Endothelial cell of umbilical vein (primary cell): ENCODE results near the gene SS18L1. TPM values are rescaled to one million over a fixed set of nuclear protein-coding genes. Genes with fewer than 3 reads are reported as not detected.

Experiments
- BruUV-seq: library from RNA; stranded (reverse); fragments of 400-500 nt; replicated peaks from 2 replicates; lab custom pipeline; 2021; lab: Mats Ljungman, UMichigan
- CTCF ChIA-PET: fragments of 300-600, 350-600 bp; sonication (Branson Sonifier 250); formaldehyde crosslinking; loops from one replicate; lab custom pipeline; 2021; ENCODE audit warnings: antibody characterized with exemption, inconsistent platforms; lab: Charles Lee
- POLR2A ChIA-PET: fragments of 300-600, 350-600 bp; sonication (Branson Sonifier 250); formaldehyde crosslinking; loops from one replicate; lab custom pipeline; 2021; ENCODE audit warnings: antibody characterized with exemption, inconsistent platforms; lab: Charles Lee
- DNase-seq: peaks from one replicate; pipeline ENCODE4 v3.0.0-alpha.2; 2011; ENCODE audit warnings: low read depth, low spot score
- FAIRE-seq: peaks from 2 replicates; lab custom pipeline; 2011; peaks lifted over from hg19 to GRCh38; lab: Jason Lieb, UNC
- H2AFZ ChIP-seq: 2 replicates; pipeline ENCODE4 v1.6.0; 2012; ENCODE audit warnings: low read depth, low read length, control low read depth, inconsistent platforms
- H3K27ac ChIP-seq: 2 replicates; pipeline ENCODE4 v1.5.1; 2011; ENCODE audit warnings: low read depth, mild to moderate bottlenecking, control low read depth, low read length, moderate library complexity; ENCODE audit not compliant: insufficient read depth
- H3K27me3 ChIP-seq, 2 experiments: 2 replicates each; pipeline versions ENCODE4 v1.6.0 to v1.6.1; 2011; ENCODE audit warnings: low read length in 2 of 2, mixed read lengths in 1 of 2; ENCODE audit not compliant: control insufficient read depth in 2 of 2, insufficient read depth in 2 of 2
- H3K36me3 ChIP-seq, 2 experiments: 2 replicates in 1 of 2; 3 replicates in 1 of 2; pipeline ENCODE4 v1.5.1; 2011; ENCODE audit warnings: low read length in 2 of 2, mild to moderate bottlenecking in 1 of 2, moderate library complexity in 1 of 2; ENCODE audit not compliant: control insufficient read depth in 2 of 2, insufficient read depth in 2 of 2; ENCODE audit errors: extremely low read depth in 1 of 2
- H3K4me1 ChIP-seq: 3 replicates; pipeline ENCODE4 v1.5.1; 2011; ENCODE audit warnings: mild to moderate bottlenecking, low read length; ENCODE audit not compliant: control insufficient read depth, insufficient read depth; ENCODE audit errors: extremely low read depth
- H3K4me2 ChIP-seq: 2 replicates; pipeline ENCODE4 v1.6.1; 2011; ENCODE audit warnings: low read length, control low read depth, mixed read lengths; ENCODE audit not compliant: insufficient read depth
- H3K4me3 ChIP-seq, 3 experiments: fragments of 200-600 bp in 1 of 3; sonication (generic), shearing (Covaris generic) in 1 of 3; replicated peaks in 1 of 3; 2 replicates each; pipeline ENCODE4 v1.5.1; 2011 to 2016; ENCODE audit warnings: control low read depth in 3 of 3, low read length in 3 of 3, mild to moderate bottlenecking in 2 of 3, inconsistent platforms in 1 of 3, low read depth in 1 of 3, moderate library complexity in 1 of 3; ENCODE audit not compliant: insufficient read depth in 1 of 3
- H3K79me2 ChIP-seq: 2 replicates; pipeline ENCODE4 v1.6.0; 2012; ENCODE audit warnings: low read length, inconsistent platforms; ENCODE audit not compliant: control insufficient read depth, insufficient read depth
- H3K9ac ChIP-seq: replicated peaks from 2 replicates; pipeline ENCODE3; 2011; ENCODE audit warnings: low read length, control low read depth; ENCODE audit not compliant: insufficient read depth; ENCODE audit errors: extremely low read depth
- H3K9me1 ChIP-seq: replicated peaks from 3 replicates; pipeline ENCODE4 v1.6.0; 2011; ENCODE audit warnings: mild to moderate bottlenecking, low read length; ENCODE audit not compliant: control insufficient read depth, insufficient read depth; ENCODE audit errors: extremely low read depth
- H3K9me3 ChIP-seq: replicated peaks from 2 replicates; pipeline ENCODE4 v1.5.1; 2012; ENCODE audit warnings: low read length, inconsistent platforms; ENCODE audit not compliant: control insufficient read depth, insufficient read depth
- H4K20me1 ChIP-seq: replicated peaks from 2 replicates; pipeline ENCODE3; 2011; ENCODE audit warnings: mild to moderate bottlenecking, low read length; ENCODE audit not compliant: control insufficient read depth, insufficient read depth; ENCODE audit errors: extremely low read depth
- CTCF ChIP-seq, 2 donors: IDR thresholded peaks; 1 replicate in 1 of 2; 2 replicates in 1 of 2; pipeline ENCODE4 v1.5.1; 2011; ENCODE audit warnings: low read length in 2 of 2, mild to moderate bottlenecking in 2 of 2, moderate library complexity in 2 of 2, control low read depth in 1 of 2, inconsistent platforms in 1 of 2, low read depth in 1 of 2; ENCODE audit not compliant: insufficient read depth in 1 of 2; ENCODE audit errors: extremely low read depth in 1 of 2
- EZH2 ChIP-seq: IDR thresholded peaks from 2 replicates; pipeline ENCODE4 v1.6.1; 2012; ENCODE audit warnings: borderline replicate concordance, low read depth, mild to moderate bottlenecking, moderate library complexity, low read length, inconsistent platforms; ENCODE audit not compliant: severe bottlenecking
- FOS ChIP-seq: IDR thresholded peaks from 2 replicates; pipeline ENCODE4 v1.6.1; 2011; ENCODE audit warnings: mild to moderate bottlenecking, low read length, moderate library complexity, borderline replicate concordance; ENCODE audit not compliant: insufficient read depth
- GATA2 ChIP-seq: IDR thresholded peaks from 2 replicates; pipeline ENCODE4 v1.7.0; 2011; ENCODE audit warnings: low read depth, mild to moderate bottlenecking, moderate library complexity, mixed read lengths, low read length; ENCODE audit not compliant: insufficient read length, insufficient read depth
- JUN ChIP-seq: IDR thresholded peaks from 2 replicates; pipeline ENCODE4 v1.6.1; 2011; ENCODE audit warnings: borderline replicate concordance, low read depth; ENCODE audit not compliant: insufficient read length, insufficient read depth
- MAX ChIP-seq: IDR thresholded peaks from 2 replicates; pipeline ENCODE4 v1.6.1; 2011; ENCODE audit not compliant: insufficient read depth, insufficient read length
- MYC ChIP-seq: IDR thresholded peaks from one replicate; pipeline ENCODE4 v1.6.1; 2011; ENCODE audit warnings: mild to moderate bottlenecking, low read depth, low read length
- POLR2A ChIP-seq: IDR thresholded peaks from 2 replicates; pipeline ENCODE4 v1.6.1; 2012; ENCODE audit warnings: low read depth, mild to moderate bottlenecking, control low read depth, low read length
- POLR2AphosphoS5 ChIP-seq: IDR thresholded peaks from 2 replicates; pipeline ENCODE4 v1.6.1; 2012; ENCODE audit warnings: low read depth, mild to moderate bottlenecking, control low read depth, low read length, moderate library complexity; ENCODE audit not compliant: insufficient read depth
- dilution Hi-C: fragments of 300-500 bp; cut with MboI; formaldehyde crosslinking; loops from one replicate; pipeline ENCODE4 v1.15.0; 2019; ENCODE audit warnings: low sequenced_read_pairs; ENCODE audit not compliant: extremely low pct_ligation_motif_present
- intact Hi-C: fragments of 100-400 bp; cut with micrococcal nuclease; formaldehyde crosslinking; loops from one replicate; pipeline ENCODE4 v1.10.0; 2022
- polyA plus RNA-seq, 4 experiments: library from polyadenylated mRNA; depleted of rRNA in 3 of 4; stranded (reverse) in 3 of 4; unstranded in 1 of 4; fragments of >200 nt; gene quantifications; 2 replicates each; pipeline versions ENCODE4 v1.2.1 to v1.2.3, GENCODE V29; 2011 to 2012; ENCODE audit warnings: missing spikeins in 1 of 4
- total RNA-seq: library from RNA; stranded (reverse); gene quantifications from 2 replicates; pipeline ENCODE4 v1.2.3, GENCODE V29; 2021

Gene SS18L1
- total and polyA plus RNA-seq, 2 donors (not counting 3 experiments of a cell fraction or from before 2014, with no cell fraction given) = 15.4 to 21.7 TPM

- no peak overlapping the region for H3K4me2 ChIP-seq
- no peak overlapping the region for H3K27ac ChIP-seq
Observed at GRCh38 chr20:62160876-62161275, 17.3 kb downstream of the SS18L1 start.

More at GRCh38 chr20:62160876-62161275, 17.3 kb downstream of the SS18L1 start:
- no peak overlapping the region for H3K4me3 ChIP-seq
- H3K9me1 ChIP-seq = no peaks in the 10 kb centered on the region
- no peak for TF ChIP-seq MYC
- TF ChIP-seq CTCF (IDR thresholded peaks at IDR 0.05; ENCODE audit: extremely low read depth in 1 of 2, insufficient read depth in 1 of 2, low read depth in 1 of 2, low read length in 2 of 2) = no peak
- TF ChIP-seq MAX = no peak
- no peak for TF ChIP-seq POLR2A
- TF ChIP-seq POLR2AphosphoS5 = no peak
- no peak for TF ChIP-seq EZH2
- TF ChIP-seq JUN = no peak
- no peak for TF ChIP-seq GATA2
- TF ChIP-seq FOS = no peak
- peaks cover 2% of the 10 kb centered on the region for H4K20me1 ChIP-seq
- CTCF ChIA-PET = no interaction called here
- FAIRE-seq = no peak
- dilution Hi-C loops (no loop called here), intact Hi-C loops (no loop called here)
- BruUV-seq = no TSS peak
- peaks cover 31% of the 10 kb centered on the region for H3K79me2 ChIP-seq
- POLR2A ChIA-PET = no interaction called here
- H3K27me3 ChIP-seq = no peaks in the 10 kb centered on the region
- H3K9ac ChIP-seq = no peak overlapping the region
- H3K36me3 ChIP-seq = peaks cover 11 to 43% of the 10 kb centered on the region in 2 experiments
- DNase-seq = no peak
- no peaks in the 10 kb centered on the region for H3K9me3 ChIP-seq
- no peaks in the 10 kb centered on the region for H3K4me1 ChIP-seq
- no peak overlapping the region for H2AFZ ChIP-seq
